BJ (cell line): ENCODE data around the gene TPD52L1. TPM values are rescaled to one million over a fixed set of nuclear protein-coding genes. Genes with fewer than 3 reads are reported as not detected.

Source experiments
- CTCF ChIA-PET: fragments of 350-600 bp; formaldehyde crosslinking; extraction: SDS; loops from one replicate; lab custom pipeline; 2021; ENCODE audit warnings: antibody characterized with exemption, inconsistent platforms; lab: Yijun Ruan, JAX
- POLR2A ChIA-PET: fragments of 300-600 bp; sonication (Branson Sonifier 250); formaldehyde crosslinking; extraction: SDS; loops from one replicate; lab custom pipeline; 2021; ENCODE audit warnings: antibody characterized with exemption; lab: Charles Lee
- DNase-seq: peaks from one replicate; pipeline ENCODE4 v3.0.0-alpha.2; 2011; ENCODE audit warnings: low read depth
- H3K27me3 ChIP-seq: 2 replicates; pipeline ENCODE4 v1.6.0; 2011; ENCODE audit warnings: low read length; ENCODE audit not compliant: control insufficient read depth, insufficient read depth
- H3K36me3 ChIP-seq: 2 replicates; pipeline ENCODE4 v1.5.1; 2011; ENCODE audit warnings: low read length; ENCODE audit not compliant: control insufficient read depth, insufficient read depth
- H3K4me3 ChIP-seq: 2 replicates; pipeline ENCODE4 v1.5.1; 2011; ENCODE audit warnings: low read depth, mild to moderate bottlenecking, control low read depth, low read length
- CTCF ChIP-seq: IDR thresholded peaks from 2 replicates; pipeline ENCODE4 v1.5.1; 2011; ENCODE audit warnings: low read depth, mild to moderate bottlenecking, control low read depth, inconsistent platforms, low read length, moderate library complexity; ENCODE audit not compliant: insufficient read depth
- polyA plus RNA-seq: library from polyadenylated mRNA; depleted of rRNA; stranded (reverse); fragments of >200 nt; gene quantifications from 2 replicates; pipeline ENCODE4 v1.2.3, GENCODE V29; 2011

TPD52L1 gene
- polyA plus RNA-seq, 1 experiment, result 163 TPM

DNA sequence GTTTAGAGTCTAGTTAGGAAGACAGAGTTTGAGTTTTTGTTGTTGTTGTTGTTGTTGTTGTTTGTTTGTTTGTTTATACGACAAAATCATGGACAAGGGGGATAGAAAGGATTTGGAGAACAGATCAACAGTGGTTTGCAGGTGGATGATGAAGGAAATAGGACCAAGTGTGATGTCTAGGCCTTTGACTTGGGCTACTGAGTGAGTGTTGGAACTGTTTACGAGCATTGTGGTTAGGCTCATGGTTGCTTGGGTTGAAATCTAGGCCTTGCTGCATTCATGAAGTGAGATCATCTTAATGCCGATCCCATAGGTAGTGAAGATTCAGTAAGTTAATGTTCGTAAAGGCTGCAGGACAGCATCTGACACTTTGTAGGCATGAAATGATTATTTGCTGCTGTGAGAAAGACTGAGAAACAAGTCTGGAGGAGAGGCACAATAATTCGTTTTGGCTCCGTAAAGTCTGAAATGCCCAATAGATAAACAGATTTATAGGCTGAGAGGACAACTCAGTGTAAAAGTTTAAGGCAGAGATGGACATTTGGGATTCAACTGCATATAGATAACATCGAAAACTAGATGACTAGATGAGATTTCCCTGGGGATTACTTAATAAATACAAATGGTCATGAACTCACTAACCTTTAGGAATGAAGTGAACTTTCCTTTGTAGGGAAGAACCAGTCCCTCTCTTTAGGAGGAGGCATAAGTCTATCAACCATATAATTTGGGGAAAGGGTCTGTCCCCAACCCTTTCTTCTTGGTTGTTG is 78.2 kb downstream of the TPD52L1 start:
- CTCF ChIA-PET, result interaction anchor here (0.9 kb wide), 1 partner anchor 40 kb away, joined by 4 read pairs; no protein-coding TSS in a partner anchor

DNA sequence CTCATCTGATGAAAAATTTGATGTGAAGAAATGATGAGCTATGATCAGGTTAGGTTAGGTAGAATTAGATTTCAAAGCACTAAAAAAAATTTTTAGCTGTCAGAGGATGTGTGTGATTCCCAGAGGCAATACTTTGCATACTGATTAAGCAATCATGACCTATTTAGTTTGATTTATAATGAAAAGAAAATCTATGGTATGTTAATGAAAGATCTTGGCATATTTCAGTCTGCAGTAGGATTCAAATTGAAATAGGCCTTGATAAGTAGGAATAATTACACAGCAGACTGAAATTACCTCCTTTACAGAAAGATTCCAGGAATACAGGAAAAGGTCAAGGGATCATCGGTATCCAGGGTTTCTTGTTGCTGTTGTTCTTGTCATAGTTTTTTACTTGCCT is 78.9 kb downstream of the TPD52L1 start:
- no peak for TF ChIP-seq CTCF
- H3K4me3 ChIP-seq, result no peak overlapping the region
- ChIA-PET POLR2A (no interaction called here), CTCF (no interaction called here)
- H3K36me3 ChIP-seq, result no peaks in the 10 kb centered on the region
- DNase-seq, result peak; percentile 40
- H3K27me3 ChIP-seq, result no peaks in the 10 kb centered on the region

More for the DNA sequence above, 78.2 kb downstream of the TPD52L1 start:
- no peak for DNase-seq
- H3K4me3 ChIP-seq, result no peak overlapping the region
- no peaks in the 10 kb centered on the region for H3K27me3 ChIP-seq
- H3K36me3 ChIP-seq, result no peaks in the 10 kb centered on the region
- POLR2A ChIA-PET, result interaction anchor here (0.6 kb wide), 1 partner anchor 11 kb away, joined by 3 read pairs; no protein-coding TSS in a partner anchor
- no peak for TF ChIP-seq CTCF

DNA sequence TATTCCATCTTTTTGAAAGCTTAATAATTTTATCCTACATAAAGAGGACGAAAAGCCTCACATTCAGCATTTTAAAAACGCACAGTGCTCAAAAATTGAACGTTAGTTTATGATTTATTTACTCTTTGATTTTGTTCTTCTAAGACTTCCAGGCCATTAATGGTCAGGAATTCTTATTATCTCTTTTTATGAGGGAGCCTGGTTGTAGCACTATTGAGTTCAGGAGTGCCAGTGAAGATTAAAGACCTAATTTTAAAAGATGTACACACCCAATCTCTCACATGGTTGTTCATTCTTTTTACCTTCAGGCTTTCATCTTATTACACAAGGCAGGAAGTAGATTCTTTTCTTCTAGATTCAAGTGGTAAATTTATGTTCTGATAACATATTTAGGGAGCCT is 79.6 kb downstream of the TPD52L1 start:
- POLR2A ChIA-PET, result no interaction called here
- Histone ChIP-seq H3K4me3 (no peak overlapping the region), H3K27me3 (no peaks in the 10 kb centered on the region), H3K36me3 (no peaks in the 10 kb centered on the region)
- no peak for TF ChIP-seq CTCF
- DNase-seq, result no peak
- CTCF ChIA-PET, result interaction anchor here (1.6 kb wide), 1 partner anchor 78 kb away, joined by 6 read pairs; no protein-coding TSS in a partner anchor

DNA sequence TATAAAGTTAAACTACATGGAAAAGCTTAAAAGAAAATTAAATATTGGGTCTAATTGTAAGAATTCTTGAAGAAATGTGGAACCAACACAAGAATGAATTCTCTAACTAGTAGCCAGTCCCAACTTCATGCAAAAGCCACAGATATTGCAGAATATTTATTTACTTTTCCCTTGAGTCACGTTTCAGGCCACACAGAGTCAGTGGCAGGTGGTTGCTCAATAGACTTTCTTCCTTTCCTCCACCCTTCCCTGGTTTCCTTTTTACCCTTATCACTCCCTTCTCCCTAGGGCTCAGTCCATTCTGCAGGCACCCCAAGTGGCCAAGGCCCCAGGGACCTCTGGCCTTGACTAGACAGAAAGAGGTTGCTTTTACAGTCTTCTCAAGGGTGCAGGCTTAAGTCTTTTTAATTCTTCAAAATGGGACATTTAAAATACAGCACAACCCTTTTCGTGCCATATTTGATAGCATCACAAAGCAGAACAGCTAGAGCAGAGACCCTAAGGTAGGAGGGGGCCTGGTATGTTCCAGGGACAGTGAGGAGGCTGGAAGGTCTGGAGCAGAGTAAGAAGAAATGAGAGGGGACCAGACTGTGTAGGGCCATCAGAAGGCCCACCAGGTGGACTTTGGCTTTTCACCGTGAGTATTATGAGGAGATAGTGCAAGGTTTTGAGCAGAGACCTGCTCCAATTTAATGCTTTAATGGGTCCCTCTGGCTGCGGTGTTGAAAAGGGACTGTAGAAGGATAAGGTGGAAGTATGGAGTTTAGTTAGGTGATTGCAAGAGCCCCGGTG is 83.2 kb downstream of the TPD52L1 start:
- H3K36me3 ChIP-seq, result no peaks in the 10 kb centered on the region
- H3K27me3 ChIP-seq, result no peaks in the 10 kb centered on the region
- H3K4me3 ChIP-seq, result no peak overlapping the region
- CTCF ChIA-PET, result interaction anchor here (0.9 to 1.0 kb wide), 2 partner anchors 83 to 366 kb away, joined by 3 to 4 read pairs; partner anchors contain the start of gene TPD52L1
- no peak for TF ChIP-seq CTCF
- no peak for DNase-seq
- POLR2A ChIA-PET, result interaction anchor here (0.9 kb wide), 1 partner anchor 132 kb away, joined by 3 read pairs; no protein-coding TSS in a partner anchor

DNA sequence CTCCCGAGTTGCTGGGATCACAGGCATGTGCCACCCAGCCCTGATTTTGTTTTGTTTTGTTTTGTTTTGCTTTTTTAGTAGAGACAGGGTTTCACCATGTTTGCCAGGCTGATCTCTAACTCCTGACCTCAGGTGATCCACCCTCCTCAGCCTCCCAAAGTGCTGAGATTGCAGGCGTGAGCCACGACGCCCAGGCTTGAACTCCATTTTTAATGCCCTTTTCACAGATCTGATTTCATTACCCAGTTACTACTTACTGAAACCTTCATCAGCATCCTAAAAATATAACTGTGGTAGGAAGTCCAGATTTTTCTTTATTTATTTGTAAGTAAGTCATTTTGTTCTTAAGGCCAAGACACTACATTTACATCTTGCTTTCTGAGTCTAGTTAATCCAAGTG is 84.2 kb downstream of the TPD52L1 start:
- H3K4me3 ChIP-seq, result no peak overlapping the region
- ChIA-PET POLR2A (no interaction called here), CTCF (no interaction called here)
- H3K36me3 ChIP-seq, result no peaks in the 10 kb centered on the region
- H3K27me3 ChIP-seq, result no peaks in the 10 kb centered on the region
- DNase-seq, result no peak
- no peak for TF ChIP-seq CTCF
